Urinary bladder (tissue), 4 donors: Measurements from ENCODE around the gene SLC39A7. TPM values are rescaled to one million over a fixed set of nuclear protein-coding genes. Genes with fewer than 3 reads are reported as not detected.

Source experiments
- DNase-seq: peaks from one replicate; pipeline ENCODE4 v3.0.0-alpha.2; 2015; ENCODE audit errors: extremely low spot score
- H3K27ac ChIP-seq: one replicate; pipeline ENCODE4 v1.5.1; 2013; ENCODE audit warnings: low read depth, mild to moderate bottlenecking, moderate library complexity
- H3K36me3 ChIP-seq: one replicate; pipeline ENCODE4 v1.6.1; 2013; ENCODE audit warnings: mild to moderate bottlenecking, moderate library complexity; ENCODE audit not compliant: insufficient read depth
- H3K4me1 ChIP-seq: one replicate; pipeline ENCODE4 v1.6.1; 2013; ENCODE audit warnings: mild to moderate bottlenecking, moderate library complexity; ENCODE audit not compliant: insufficient read depth
- H3K4me3 ChIP-seq: one replicate; pipeline ENCODE4 v1.5.1; 2013; ENCODE audit warnings: low read depth, low read length
- WGBS: extraction: QIAGEN DNeasy Blood & Tissue Kit; methylation state at CpG from one replicate; pipeline ENCODE4 v1.1.7; 2013; 5-methylcytosine and 5-hydroxymethylcytosine counted together
- polyA plus RNA-seq: library from polyadenylated mRNA; stranded (reverse); fragments of 200-250 nt; gene quantifications from one replicate; pipeline ENCODE4 v1.2.3, GENCODE V29; 2013
- total RNA-seq: library from RNA; depleted of rRNA; stranded (reverse); fragments of >200 nt; gene quantifications from one replicate; pipeline ENCODE4 v1.2.3, GENCODE V29; 2014
- donor health status: healthy with polysubstance abuse.
- donor health status: healthy.

SLC39A7 gene
- total and polyA plus RNA-seq, 2 donors, result 60.0 to 77.1 TPM

GRCh38 chr6:33166363-33166762 lies 34.3 kb upstream of the SLC39A7 start:
- WGBS, result 87% methylated on average over 6 of the region's 6 CpGs
- Histone ChIP-seq H3K4me1 (no peaks in the 10 kb centered on the region), H3K36me3 (no peaks in the 10 kb centered on the region), H3K27ac (no peak overlapping the region), H3K4me3 (no peak overlapping the region)
- no peak for DNase-seq

- no peaks in the 10 kb centered on the region for H3K4me1 ChIP-seq
- no peaks in the 10 kb centered on the region for H3K36me3 ChIP-seq
- 86% methylated on average over 7 of the region's 7 CpGs for WGBS
- H3K27ac ChIP-seq, result no peak overlapping the region
- H3K4me3 ChIP-seq, result no peak overlapping the region
- DNase-seq, result no peak
Measured at GRCh38 chr6:33166811-33167210, 33.9 kb upstream of the SLC39A7 start.

- WGBS, result 89% methylated on average over 19 of the region's 19 CpGs
- H3K36me3 ChIP-seq, result no peaks in the 10 kb centered on the region
- H3K4me1 ChIP-seq, result no peaks in the 10 kb centered on the region
- H3K4me3 ChIP-seq, result no peak overlapping the region
- no peak for DNase-seq
- no peak overlapping the region for H3K27ac ChIP-seq
Measured at GRCh38 chr6:33167374-33168283, 33.0 kb upstream of the SLC39A7 start.

- DNase-seq, result no peak
- Histone ChIP-seq H3K4me1 (no peaks in the 10 kb centered on the region), H3K4me3 (no peak overlapping the region), H3K27ac (no peak overlapping the region), H3K36me3 (no peaks in the 10 kb centered on the region)
- 71% methylated on average over 6 of the region's 6 CpGs for WGBS
Measured at GRCh38 chr6:33168284-33168601, 32.4 kb upstream of the SLC39A7 start.

- Histone ChIP-seq H3K4me1 (no peaks in the 10 kb centered on the region), H3K27ac (no peak overlapping the region), H3K4me3 (no peak overlapping the region), H3K36me3 (no peaks in the 10 kb centered on the region)
- DNase-seq, result no peak
- WGBS, result 71% methylated on average over 5 of the region's 5 CpGs
Measured at GRCh38 chr6:33168639-33169038, 32.0 kb upstream of the SLC39A7 start.

- DNase-seq, result no peak
- Histone ChIP-seq H3K4me3 (no peak overlapping the region), H3K4me1 (no peaks in the 10 kb centered on the region), H3K27ac (no peak overlapping the region), H3K36me3 (no peaks in the 10 kb centered on the region)
- 93% methylated on average over 10 of the region's 10 CpGs for WGBS
Measured at GRCh38 chr6:33169291-33170175, 31.1 kb upstream of the SLC39A7 start.

- Histone ChIP-seq H3K27ac (no peak overlapping the region), H3K4me3 (no peak overlapping the region), H3K36me3 (no peaks in the 10 kb centered on the region), H3K4me1 (no peaks in the 10 kb centered on the region)
- WGBS, result 85% methylated on average over 9 of the region's 9 CpGs
- DNase-seq, result no peak
Measured at GRCh38 chr6:33170176-33171015, 30.3 kb upstream of the SLC39A7 start.

GRCh38 chr6:33171016-33171879 lies 29.4 kb upstream of the SLC39A7 start:
- H3K36me3 ChIP-seq, result no peaks in the 10 kb centered on the region
- DNase-seq, result no peak
- 85% methylated on average over 11 of the region's 11 CpGs for WGBS
- no peaks in the 10 kb centered on the region for H3K4me1 ChIP-seq
- no peak overlapping the region for H3K4me3 ChIP-seq
- H3K27ac ChIP-seq, result no peak overlapping the region

GRCh38 chr6:33171880-33172687 lies 28.6 kb upstream of the SLC39A7 start:
- Histone ChIP-seq H3K36me3 (no peaks in the 10 kb centered on the region), H3K27ac (no peak overlapping the region), H3K4me3 (no peak overlapping the region), H3K4me1 (no peaks in the 10 kb centered on the region)
- no peak for DNase-seq
- WGBS, result 70% methylated on average over 8 of the region's 8 CpGs

- no peak overlapping the region for H3K4me3 ChIP-seq
- H3K27ac ChIP-seq, result no peak overlapping the region
- no peak for DNase-seq
- no peaks in the 10 kb centered on the region for H3K4me1 ChIP-seq
- WGBS, result 74% methylated on average over 16 of the region's 16 CpGs
- H3K36me3 ChIP-seq, result no peaks in the 10 kb centered on the region
Measured at GRCh38 chr6:33172688-33173534, 27.8 kb upstream of the SLC39A7 start.

- Histone ChIP-seq H3K27ac (no peak overlapping the region), H3K4me3 (no peak overlapping the region), H3K36me3 (no peaks in the 10 kb centered on the region), H3K4me1 (no peaks in the 10 kb centered on the region)
- 63% methylated on average over 11 of the region's 11 CpGs for WGBS
- no peak for DNase-seq
Measured at GRCh38 chr6:33173535-33174180, 27.0 kb upstream of the SLC39A7 start.
